NB4 (cell line): ENCODE results near the gene RPS16.
A peak's percentile ranks its signal among the peaks of the same experiment; 100 is the strongest.

Experiments
- MYC ChIP-seq: IDR thresholded peaks from 2 replicates; pipeline ENCODE4 v1.6.1; 2011; ENCODE audit warnings: low read depth, low read length
- POLR2A ChIP-seq: IDR thresholded peaks from 2 replicates; pipeline ENCODE4 v1.6.1; 2011; ENCODE audit warnings: mild to moderate bottlenecking; ENCODE audit not compliant: insufficient read length; ENCODE audit errors: extremely low read depth
- TF ChIP-seq, protein P1 (sequence below): IDR thresholded peaks from one replicate; pipeline ENCODE4 v1.5.1; 2012; ENCODE audit warnings: low read depth, low read length
- TF ChIP-seq, protein P2 (sequence below): IDR thresholded peaks from 2 replicates; pipeline ENCODE4 v1.6.1; 2011; ENCODE audit warnings: low read depth, low read length

DNA sequence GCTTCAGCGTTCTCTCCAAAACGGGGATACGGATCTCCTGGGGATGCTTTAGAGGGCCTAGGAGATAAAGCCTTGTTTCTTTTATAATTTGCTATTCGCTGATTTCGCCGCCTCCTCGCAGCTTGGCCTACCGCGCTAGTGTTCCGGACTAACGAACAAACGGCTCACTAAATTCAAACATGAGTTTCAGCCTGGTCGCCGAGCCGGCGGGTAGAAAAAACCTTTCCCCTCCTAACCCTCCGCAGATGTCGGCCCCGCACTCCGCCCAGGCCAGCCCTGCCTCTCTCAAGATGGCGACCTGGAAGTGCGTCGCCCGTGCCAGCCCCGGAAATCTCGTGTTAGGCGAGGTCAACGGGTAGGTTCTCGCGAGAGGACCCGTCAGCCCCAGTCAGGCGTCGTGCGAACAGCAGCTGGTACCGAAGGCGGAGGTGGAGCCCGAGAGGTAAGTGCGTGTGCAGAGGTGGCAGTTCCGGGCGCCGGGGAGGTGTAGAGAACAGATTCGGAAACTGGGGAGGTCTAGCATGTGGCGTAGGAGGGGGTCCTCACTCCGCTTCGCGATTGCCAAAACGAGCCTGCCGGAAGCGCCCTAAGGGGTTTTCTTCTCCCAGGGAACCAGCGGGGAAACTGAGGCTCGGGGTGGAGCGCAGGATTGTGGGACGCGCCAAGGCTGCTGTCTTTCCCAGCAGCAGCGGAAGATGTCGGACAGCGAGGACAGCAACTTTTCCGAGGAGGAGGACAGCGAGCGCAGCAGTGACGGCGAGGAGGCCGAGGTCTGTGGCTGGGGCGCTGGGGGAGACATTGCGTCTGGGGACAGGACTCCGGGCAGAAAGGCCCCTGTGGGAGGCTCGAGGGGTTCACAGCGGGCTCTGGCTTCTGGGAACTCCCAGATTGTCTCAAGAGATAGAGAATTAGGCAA lies 9.7 kb upstream of the RPS16 start, which contains the start of gene SUPT5H:
- TF ChIP-seq, protein P1, sequence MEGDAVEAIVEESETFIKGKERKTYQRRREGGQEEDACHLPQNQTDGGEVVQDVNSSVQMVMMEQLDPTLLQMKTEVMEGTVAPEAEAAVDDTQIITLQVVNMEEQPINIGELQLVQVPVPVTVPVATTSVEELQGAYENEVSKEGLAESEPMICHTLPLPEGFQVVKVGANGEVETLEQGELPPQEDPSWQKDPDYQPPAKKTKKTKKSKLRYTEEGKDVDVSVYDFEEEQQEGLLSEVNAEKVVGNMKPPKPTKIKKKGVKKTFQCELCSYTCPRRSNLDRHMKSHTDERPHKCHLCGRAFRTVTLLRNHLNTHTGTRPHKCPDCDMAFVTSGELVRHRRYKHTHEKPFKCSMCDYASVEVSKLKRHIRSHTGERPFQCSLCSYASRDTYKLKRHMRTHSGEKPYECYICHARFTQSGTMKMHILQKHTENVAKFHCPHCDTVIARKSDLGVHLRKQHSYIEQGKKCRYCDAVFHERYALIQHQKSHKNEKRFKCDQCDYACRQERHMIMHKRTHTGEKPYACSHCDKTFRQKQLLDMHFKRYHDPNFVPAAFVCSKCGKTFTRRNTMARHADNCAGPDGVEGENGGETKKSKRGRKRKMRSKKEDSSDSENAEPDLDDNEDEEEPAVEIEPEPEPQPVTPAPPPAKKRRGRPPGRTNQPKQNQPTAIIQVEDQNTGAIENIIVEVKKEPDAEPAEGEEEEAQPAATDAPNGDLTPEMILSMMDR = no peak
- peak; percentile 80 for TF ChIP-seq POLR2A
- TF ChIP-seq MYC = peak; percentile 71; the same call in 1 of the 2 replicates
- TF ChIP-seq, protein P2, sequence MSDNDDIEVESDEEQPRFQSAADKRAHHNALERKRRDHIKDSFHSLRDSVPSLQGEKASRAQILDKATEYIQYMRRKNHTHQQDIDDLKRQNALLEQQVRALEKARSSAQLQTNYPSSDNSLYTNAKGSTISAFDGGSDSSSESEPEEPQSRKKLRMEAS = peak; percentile 87
